Suppressor macrophage (primary cell): ENCODE results near the gene POMP.
A peak's percentile ranks its signal among the peaks of the same experiment; 100 is the strongest.

Source experiments
- DNase-seq, 4 experiments: peaks; one replicate each; pipeline ENCODE4 v3.0.0-alpha.2; 2020 to 2022
- total RNA-seq, 17 experiments: gene quantifications; one replicate each; lab custom pipeline; 2026; ENCODE audit warnings: mixed read lengths in 6 of 17, inconsistent platforms in 3 of 17; lab: John Stamatoyannopoulos, UW

Gene POMP
- 75.2 to 163 (median 109) reads per million in 17 experiments for total RNA-seq

GRCh38 chr13:28658796-28659620, at the start of gene POMP:
TSS of gene POMP (plus strand) at chr13:28659130. CDS start at chr13:28659185, 55 bp downstream.
- DNase-seq = peak; percentile 95 to 97 (median 97)

- DNase-seq = no peak
Measured at GRCh38 chr13:28609381-28609780, 49.5 kb upstream of the POMP start.

GRCh38 chr13:28609926-28610325, 49.0 kb upstream of the POMP start:
- peak in 1 of 4 experiments; percentile 24 for DNase-seq

GRCh38 chr13:28610996-28611395, 47.9 kb upstream of the POMP start:
- peak in 1 of 4 experiments; percentile 20 for DNase-seq

GRCh38 chr13:28611654-28612131, 47.2 kb upstream of the POMP start:
- peak; percentile 79 to 95 (median 87) for DNase-seq

GRCh38 chr13:28613562-28613961, 45.4 kb upstream of the POMP start:
- no peak for DNase-seq

GRCh38 chr13:28615916-28616446, 42.9 kb upstream of the POMP start:
- DNase-seq = peak in 1 of 4 experiments; percentile 57

GRCh38 chr13:28618230-28618994, 40.5 kb upstream of the POMP start:
- peak; percentile 43 to 67 (median 55) for DNase-seq

- peak in 2 of 4 experiments; percentile 21 to 27 for DNase-seq
Measured at GRCh38 chr13:28620011-28620830, 38.7 kb upstream of the POMP start.

- DNase-seq = peak; percentile 61 to 85 (median 72)
Measured at GRCh38 chr13:28621449-28621848, 37.5 kb upstream of the POMP start.

- DNase-seq = peak; percentile 92 to 97 (median 95)
Measured at GRCh38 chr13:28622286-28622685, 36.6 kb upstream of the POMP start.

GRCh38 chr13:28623782-28624706, 34.9 kb upstream of the POMP start:
- peak; percentile 38 to 70 (median 68) for DNase-seq

- no peak for DNase-seq
Measured at GRCh38 chr13:28624707-28625432, 34.1 kb upstream of the POMP start.

GRCh38 chr13:28626266-28626665, 32.7 kb upstream of the POMP start:
- DNase-seq = no peak

GRCh38 chr13:28628241-28628640, 30.7 kb upstream of the POMP start:
- peak; percentile 39 to 75 (median 68) for DNase-seq

- peak in 1 of 4 experiments; percentile 31 for DNase-seq
Measured at GRCh38 chr13:28630869-28631268, 28.1 kb upstream of the POMP start.

- DNase-seq = no peak
Measured at GRCh38 chr13:28631801-28632200, 27.1 kb upstream of the POMP start.

- no peak for DNase-seq
Measured at GRCh38 chr13:28636069-28636468, 22.9 kb upstream of the POMP start.

GRCh38 chr13:28636677-28637317, 22.1 kb upstream of the POMP start:
- DNase-seq = peak; percentile 67 to 84 (median 81)
